ENCODE results near the gene ASAP2. TPM values are rescaled to one million over a fixed set of nuclear protein-coding genes. Genes with fewer than 3 reads are reported as not detected.

The ASAP2 gene
- total RNA-seq, 1 experiment from 2014 or later: 12.6 TPM

- Histone ChIP-seq H2BK15ac (ENCODE audit: low read depth, low read length) (no peak overlapping the region), H3K27me3 (ENCODE audit: insufficient read depth, low read length) (no peaks in the 10 kb centered on the region), H3K14ac (ENCODE audit: insufficient read depth, low read length) (no peak overlapping the region), H3K79me1 (ENCODE audit: insufficient read depth, low read depth, low read length, poor library complexity, severe bottlenecking) (no peaks in the 10 kb centered on the region), H2AFZ (ENCODE audit: low read length) (no peak overlapping the region), H3K4me1 (ENCODE audit: insufficient read depth, low read length) (no peaks in the 10 kb centered on the region), H3K79me2 (ENCODE audit: insufficient read depth, low read length) (no peaks in the 10 kb centered on the region), H3K23me2 (ENCODE audit: insufficient read length, low read depth, low read length, poor library complexity, severe bottlenecking) (no peaks in the 10 kb centered on the region), H3K23ac (ENCODE audit: insufficient read length, low read depth, low read length) (no peak overlapping the region), H3K4ac (ENCODE audit: low read depth, low read length) (no peak overlapping the region), H4K8ac (replicated peaks; ENCODE audit: insufficient read length, low read depth, low read length) (no peak overlapping the region), H4K20me1 (ENCODE audit: control insufficient read depth, insufficient read depth, insufficient read length) (no peaks in the 10 kb centered on the region), H2AK5ac (ENCODE audit: insufficient read length, low read length) (no peak overlapping the region), H2BK5ac (ENCODE audit: insufficient read length, low read length) (no peak overlapping the region), H4K91ac (ENCODE audit: insufficient read length, low read depth, low read length) (no peak overlapping the region), H3K18ac (ENCODE audit: insufficient read length, low read depth, low read length) (no peak overlapping the region), H3K56ac (ENCODE audit: insufficient read length, low read depth, low read length) (no peak overlapping the region), H3T11ph (ENCODE audit: low read length) (no peak overlapping the region), H4K5ac (ENCODE audit: insufficient read length, low read depth, low read length) (no peak overlapping the region), H2BK20ac (ENCODE audit: low read depth, low read length, poor library complexity, severe bottlenecking) (no peak overlapping the region), H2BK120ac (ENCODE audit: low read depth, low read length, poor library complexity, severe bottlenecking) (no peak overlapping the region), H3K27ac (ENCODE audit: insufficient read length, low read depth, low read length) (no peak overlapping the region), H2BK12ac (ENCODE audit: insufficient read length, low read depth, low read length) (no peak overlapping the region), H3K4me2 (ENCODE audit: insufficient read depth, insufficient read length, low read length) (no peak overlapping the region), H3K9me3 (ENCODE audit: control insufficient read depth, low read depth, low read length) (no peaks in the 10 kb centered on the region), H3K9ac (ENCODE audit: extremely low read depth, insufficient read length, low read length) (no peak overlapping the region)
- Mint-ChIP-seq H3K4me1 (peaks cover 15 to 17% of the 10 kb centered on the region in 2 experiments), H3K27ac (no peak overlapping the region; a peak in 1 of 7 replicates), H3K9me3 (no peaks in the 10 kb centered on the region), H3K27me3 (ENCODE audit: low read depth) (no peaks in the 10 kb centered on the region), H3K36me3 (ENCODE audit: insufficient read depth in 1 of 3, low read depth in 3 of 3) (no peaks in the 10 kb centered on the region; a peak in 1 of 7 replicates), H3K4me3 (no peak overlapping the region)
- no peak for TF ChIP-seq CTCF (conservative IDR thresholded peaks at IDR 0.05)
- no CpG with 5 or more reads among the region's 7 CpGs for WGBS (ENCODE audit: extremely low coverage, insufficient read length, low lambda C conversion rate)
- no peak for DNase-seq
Observed at GRCh38 chr2:9307535-9307934, 100.9 kb downstream of the ASAP2 start.

All from H9 (cell line).